K562 (cell line): ENCODE data around the gene KLHDC10. TPM values are rescaled to one million over a fixed set of nuclear protein-coding genes. Genes with fewer than 3 reads are reported as not detected.

ENCODE experiments used
- ARID1B ChIP-seq: fragments of 450-650 bp; IDR thresholded peaks from 2 replicates; pipeline ENCODE4 v1.6.1; 2016; ENCODE audit warnings: antibody characterized with exemption, mild to moderate bottlenecking, inconsistent platforms
- ARNT ChIP-seq, 2 experiments: fragments of 450-650 bp; IDR thresholded peaks; 2 replicates each; pipeline ENCODE4 v1.6.1; 2016; ENCODE audit warnings: mild to moderate bottlenecking in 1 of 2
- CBX3 ChIP-seq, 2 experiments: IDR thresholded peaks; 1 replicate in 1 of 2; 2 replicates in 1 of 2; pipeline ENCODE4 v1.6.1; 2012; ENCODE audit warnings: inconsistent platforms in 2 of 2, low read length in 2 of 2, borderline replicate concordance in 1 of 2, control low read depth in 1 of 2
- EHMT2 ChIP-seq: fragments of 450-650 bp; IDR thresholded peaks from 2 replicates; pipeline ENCODE4 v1.6.1; 2018; ENCODE audit warnings: antibody characterized with exemption
- ELF2 ChIP-seq: fragments of 250-450 bp; sonication (Bioruptor Pico); IDR thresholded peaks from 2 replicates; pipeline ENCODE4 v1.5.0; 2021; ENCODE audit warnings: mild to moderate bottlenecking
- EP400 ChIP-seq: fragments of 450-650 bp; IDR thresholded peaks from 2 replicates; pipeline ENCODE4 v1.6.1; 2017; ENCODE audit warnings: antibody characterized with exemption, mild to moderate bottlenecking, moderate library complexity
- ETS2 ChIP-seq: IDR thresholded peaks from 2 replicates; pipeline ENCODE4 v1.6.1; 2016; ENCODE audit warnings: borderline replicate concordance, missing genetic modification characterization, mild to moderate bottlenecking, moderate library complexity, missing compliant biosample characterization; ENCODE audit not compliant: poor library complexity, severe bottlenecking
- GTF2B ChIP-seq: IDR thresholded peaks from 2 replicates; pipeline ENCODE4 v1.6.1; 2011; ENCODE audit not compliant: insufficient read length; ENCODE audit errors: extremely low read depth
- HNRNPL ChIP-seq: fragments of 200-400 bp; formaldehyde crosslinking; IDR thresholded peaks from 2 replicates; pipeline ENCODE4 v1.6.1; 2017; ENCODE audit warnings: low read depth, mild to moderate bottlenecking, low read length
- POLR2H ChIP-seq: IDR thresholded peaks from 2 replicates; pipeline ENCODE4 v1.6.1; 2016; ENCODE audit warnings: missing genetic modification characterization, low read depth, mild to moderate bottlenecking, control low read depth, missing compliant biosample characterization, moderate library complexity
- REST ChIP-seq, 2 experiments: fragments of 450-650 bp; formaldehyde crosslinking in 1 of 2; IDR thresholded peaks; 2 replicates each; pipeline versions ENCODE4 v1.4.0 to v1.6.1; 2014 to 2020; ENCODE audit warnings: mild to moderate bottlenecking in 2 of 2, borderline replicate concordance in 1 of 2, low read depth in 1 of 2
- SAFB ChIP-seq: fragments of 200-400 bp; formaldehyde crosslinking; IDR thresholded peaks from 2 replicates; pipeline ENCODE4 v1.6.1; 2017; ENCODE audit warnings: low read depth, low read length, borderline replicate concordance
- TARDBP ChIP-seq: fragments of 450-650 bp; IDR thresholded peaks from 2 replicates; pipeline ENCODE4 v1.6.1; 2016
- TFAP4 ChIP-seq: sonication (generic); formaldehyde crosslinking; IDR thresholded peaks from 2 replicates; pipeline ENCODE4 v1.8.0; 2022; ENCODE audit warnings: missing genetic modification reagents, mild to moderate bottlenecking, moderate library complexity, borderline replicate concordance
- ZC3H8 ChIP-seq: fragments of 450-650 bp; IDR thresholded peaks from 2 replicates; pipeline ENCODE4 v1.6.1; 2017
- ZFP30 ChIP-seq: fragments of 250-450 bp; sonication (Bioruptor Pico); IDR thresholded peaks from 2 replicates; pipeline ENCODE4 v1.8.0; 2022; ENCODE audit warnings: moderate library complexity, mild to moderate bottlenecking, inconsistent platforms, borderline replicate concordance
- ZNF124 ChIP-seq: sonication (generic); formaldehyde crosslinking; IDR thresholded peaks from 2 replicates; pipeline ENCODE4 v1.8.1; 2022; ENCODE audit warnings: missing genetic modification reagents
- ZNF239 ChIP-seq: fragments of 250-450 bp; sonication (Bioruptor Pico); IDR thresholded peaks from 2 replicates; pipeline ENCODE4 v1.4.0; 2020; ENCODE audit warnings: mild to moderate bottlenecking
- ZNF253 ChIP-seq: fragments of 250-450 bp; sonication (Bioruptor Pico); conservative IDR thresholded peaks from 2 replicates; pipeline ENCODE4 v1.6.1; 2021; ENCODE audit warnings: mild to moderate bottlenecking
- polyA plus RNA-seq, 8 experiments: library from polyadenylated mRNA; depleted of rRNA in 4 of 8; stranded (reverse) in 5 of 8; unstranded in 3 of 8; fragments of >200 nt; fragmentation: Nextera tagmentation in 2 of 8; fragmentation: Illumina TruSeq in 1 of 8; extraction: Ambion mirVana in 2 of 8; extraction: Trizol in 1 of 8; gene quantifications; 2 replicates each; pipeline versions ENCODE4 v1.2.1 to v1.2.3, GENCODE V29; 2011 to 2014; ENCODE audit warnings: inconsistent platforms in 1 of 8, missing spikeins in 1 of 8
- total RNA-seq, 7 experiments: library from RNA; depleted of rRNA in 6 of 7; stranded (reverse); fragments of >200 nt in 6 of 7; fragmentation: Illumina TruSeq in 2 of 7; extraction: Trizol in 2 of 7; gene quantifications; 2 replicates each; pipeline versions ENCODE4 v1.2.1 to v1.2.3, GENCODE V29; 2011 to 2021; ENCODE audit warnings: low replicate concordance in 1 of 7

KLHDC10 gene
- total and polyA plus RNA-seq, 9 of the 15 experiments (the other 6 are each of a cell fraction or from before 2014, with no cell fraction given), result 9.8 to 80.5 (median 31.4) TPM

- peak; percentile 29; the same call in 1 of the 2 replicates for TF ChIP-seq REST (IDR thresholded peaks at IDR 0.05; ENCODE audit: borderline replicate concordance)
- TF ChIP-seq REST (CRISPR knock-in tag; IDR thresholded peaks at IDR 0.05; ENCODE audit: low read depth), result no peak
- peak; percentile 2; the same call in 1 of the 2 replicates for TF ChIP-seq TFAP4
- peak in 1 of 2 experiments; percentile 64; a peak in 1 of 3 replicates for TF ChIP-seq CBX3 (IDR thresholded peaks at IDR 0.05; ENCODE audit: borderline replicate concordance in 1 of 2, low read length in 2 of 2)
- TF ChIP-seq GTF2B, result no peak
- no peak for TF ChIP-seq ARID1B
- peak; percentile 50; the same call in 1 of the 2 replicates for TF ChIP-seq HNRNPL
- TF ChIP-seq POLR2H, result no peak
- TF ChIP-seq EHMT2, result no peak
- no peak for TF ChIP-seq EP400
- TF ChIP-seq ZNF253 (CRISPR knock-in tag), result no peak
- no peak for TF ChIP-seq ETS2
- no peak for TF ChIP-seq SAFB
- no peak for TF ChIP-seq ELF2
- no peak for TF ChIP-seq ZC3H8
- 0 out of 2 replicates have a peak, but pooled peaks have one; percentile 62 for TF ChIP-seq ZNF124 (CRISPR knock-in tag)
- TF ChIP-seq TARDBP, result no peak
- TF ChIP-seq ARNT (IDR thresholded peaks at IDR 0.05), result no peak
- no peak for TF ChIP-seq ZFP30 (CRISPR knock-in tag)
- TF ChIP-seq ZNF239, result no peak
Measured at GRCh38 chr7:130154501-130155317, 84.4 kb downstream of the KLHDC10 start (continued).
